K562 (cell line): ENCODE data around the gene AGPAT1. TPM values are rescaled to one million over a fixed set of nuclear protein-coding genes. Genes with fewer than 3 reads are reported as not detected.
A peak's percentile ranks its signal among the peaks of the same experiment; 100 is the strongest.

Experiments
- BMI1 ChIP-seq: fragments of 150-350 bp; IDR thresholded peaks from 2 replicates; pipeline ENCODE4 v1.6.1; 2014; ENCODE audit warnings: low read length
- CBX5 ChIP-seq: IDR thresholded peaks from 2 replicates; pipeline ENCODE4 v1.6.1; 2014; ENCODE audit warnings: low read depth, borderline replicate concordance
- CC2D1A ChIP-seq: fragments of 450-650 bp; IDR thresholded peaks from 2 replicates; pipeline ENCODE4 v1.6.1; 2017; ENCODE audit warnings: mild to moderate bottlenecking
- ERF ChIP-seq: fragments of 450-650 bp; formaldehyde crosslinking; IDR thresholded peaks from 2 replicates; pipeline ENCODE4 v1.4.0; 2020; ENCODE audit warnings: mild to moderate bottlenecking, mixed read lengths
- ETS2 ChIP-seq: IDR thresholded peaks from 2 replicates; pipeline ENCODE4 v1.6.1; 2016; ENCODE audit warnings: borderline replicate concordance, missing genetic modification characterization, mild to moderate bottlenecking, moderate library complexity, missing compliant biosample characterization; ENCODE audit not compliant: poor library complexity, severe bottlenecking
- L3MBTL2 ChIP-seq: fragments of 450-650 bp; IDR thresholded peaks from 2 replicates; pipeline ENCODE4 v1.6.1; 2016; ENCODE audit warnings: mild to moderate bottlenecking, moderate library complexity
- NCOA6 ChIP-seq: fragments of 450-650 bp; IDR thresholded peaks from 2 replicates; pipeline ENCODE4 v1.6.1; 2017; ENCODE audit warnings: mild to moderate bottlenecking
- TCF3 ChIP-seq: sonication (generic); formaldehyde crosslinking; IDR thresholded peaks from 2 replicates; pipeline ENCODE4 v1.4.0; 2020; ENCODE audit warnings: mild to moderate bottlenecking, missing genetic modification reagents
- XRCC5 ChIP-seq: fragments of 200-400 bp; formaldehyde crosslinking; IDR thresholded peaks from 2 replicates; pipeline ENCODE4 v1.6.1; 2017; ENCODE audit warnings: low read depth, mild to moderate bottlenecking, low read length
- ZC3H4 ChIP-seq: sonication (generic); formaldehyde crosslinking; IDR thresholded peaks from 2 replicates; pipeline ENCODE4 v1.9.0; 2021; ENCODE audit warnings: missing genetic modification reagents, borderline replicate concordance
- ZNF133 ChIP-seq: fragments of 250-450 bp; sonication (Bioruptor Pico); IDR thresholded peaks from 2 replicates; pipeline ENCODE4 v1.4.0; 2020; ENCODE audit warnings: mild to moderate bottlenecking
- polyA plus RNA-seq, 8 experiments: library from polyadenylated mRNA; depleted of rRNA in 4 of 8; stranded (reverse) in 5 of 8; unstranded in 3 of 8; fragments of >200 nt; fragmentation: Nextera tagmentation in 2 of 8; fragmentation: Illumina TruSeq in 1 of 8; extraction: Ambion mirVana in 2 of 8; extraction: Trizol in 1 of 8; gene quantifications; 2 replicates each; pipeline versions ENCODE4 v1.2.1 to v1.2.3, GENCODE V29; 2011 to 2014; ENCODE audit warnings: inconsistent platforms in 1 of 8, missing spikeins in 1 of 8
- total RNA-seq, 7 experiments: library from RNA; depleted of rRNA in 6 of 7; stranded (reverse); fragments of >200 nt in 6 of 7; fragmentation: Illumina TruSeq in 2 of 7; extraction: Trizol in 2 of 7; gene quantifications; 2 replicates each; pipeline versions ENCODE4 v1.2.1 to v1.2.3, GENCODE V29; 2011 to 2021; ENCODE audit warnings: low replicate concordance in 1 of 7
- TF ChIP-seq, protein P1 (sequence below), 2 experiments: fragments of 450-650 bp in 1 of 2; sonication (generic) in 1 of 2; formaldehyde crosslinking in 1 of 2; IDR thresholded peaks in 1 of 2; conservative IDR thresholded peaks in 1 of 2; 2 replicates each; pipeline versions ENCODE4 v1.6.1 to v1.8.1; 2016 to 2023; ENCODE audit warnings: mild to moderate bottlenecking in 2 of 2, moderate library complexity in 2 of 2, inconsistent platforms in 1 of 2, missing genetic modification reagents in 1 of 2
- TF ChIP-seq, protein P2 (sequence below): fragments of 200-800 bp; sonication (Bioruptor generic); IDR thresholded peaks from 2 replicates; pipeline ENCODE4 v1.6.1; 2017; ENCODE audit warnings: missing genetic modification characterization, missing compliant biosample characterization
- TF ChIP-seq, protein P3 (sequence below): fragments of 150-350 bp; IDR thresholded peaks from 2 replicates; pipeline ENCODE4 v1.6.1; 2014; ENCODE audit warnings: low read depth, mild to moderate bottlenecking, low read length, borderline replicate concordance
- TF ChIP-seq, protein P4 (sequence below): fragments of 200-800 bp; sonication (Bioruptor generic); IDR thresholded peaks from 2 replicates; pipeline ENCODE4 v1.6.1; 2017; ENCODE audit warnings: missing genetic modification characterization, missing compliant biosample characterization
- TF ChIP-seq, protein P5 (sequence below): fragments of 250-450 bp; sonication (Bioruptor Pico); IDR thresholded peaks from 2 replicates; pipeline ENCODE4 v1.5.0; 2021; ENCODE audit warnings: mild to moderate bottlenecking, moderate library complexity

The AGPAT1 gene
- total and polyA plus RNA-seq, 9 of the 15 experiments (the other 6 are each of a cell fraction or from before 2014, with no cell fraction given): 37.9 to 176 (median 69.4) TPM

DNA sequence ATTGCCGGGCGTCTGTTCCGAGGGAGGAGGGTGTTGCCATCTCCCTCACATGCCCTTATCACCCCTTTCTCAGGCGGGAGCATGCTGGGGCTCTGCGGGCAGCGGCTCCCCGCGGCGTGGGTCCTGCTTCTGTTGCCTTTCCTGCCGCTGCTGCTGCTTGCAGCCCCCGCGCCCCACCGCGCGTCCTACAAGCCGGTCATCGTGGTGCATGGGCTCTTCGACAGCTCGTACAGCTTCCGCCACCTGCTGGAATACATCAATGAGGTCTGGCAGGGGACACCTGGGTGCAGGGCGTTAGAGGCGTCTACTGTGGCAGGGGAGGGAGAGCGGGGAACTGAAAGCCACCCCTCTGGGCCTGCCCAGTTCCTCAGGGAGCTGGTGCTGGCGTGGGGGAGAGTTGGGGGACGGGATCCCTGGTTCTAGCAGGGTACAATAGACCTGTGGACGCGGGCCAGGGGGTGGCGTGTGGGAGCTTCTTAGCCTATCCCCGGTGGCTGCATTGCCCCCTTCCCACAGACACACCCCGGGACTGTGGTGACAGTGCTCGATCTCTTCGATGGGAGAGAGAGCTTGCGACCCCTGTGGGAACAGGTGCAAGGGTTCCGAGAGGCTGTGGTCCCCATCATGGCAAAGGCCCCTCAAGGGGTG is 21.2 kb downstream of the AGPAT1 start (continued):
- TF ChIP-seq, protein P1, sequence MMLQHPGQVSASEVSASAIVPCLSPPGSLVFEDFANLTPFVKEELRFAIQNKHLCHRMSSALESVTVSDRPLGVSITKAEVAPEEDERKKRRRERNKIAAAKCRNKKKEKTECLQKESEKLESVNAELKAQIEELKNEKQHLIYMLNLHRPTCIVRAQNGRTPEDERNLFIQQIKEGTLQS (IDR thresholded peaks at IDR 0.05): no peak
- TF ChIP-seq, protein P1 (CRISPR knock-in tag; conservative IDR thresholded peaks at IDR 0.05): no peak
- no peak for TF ChIP-seq ERF (CRISPR knock-in tag)
- TF ChIP-seq, protein P2, sequence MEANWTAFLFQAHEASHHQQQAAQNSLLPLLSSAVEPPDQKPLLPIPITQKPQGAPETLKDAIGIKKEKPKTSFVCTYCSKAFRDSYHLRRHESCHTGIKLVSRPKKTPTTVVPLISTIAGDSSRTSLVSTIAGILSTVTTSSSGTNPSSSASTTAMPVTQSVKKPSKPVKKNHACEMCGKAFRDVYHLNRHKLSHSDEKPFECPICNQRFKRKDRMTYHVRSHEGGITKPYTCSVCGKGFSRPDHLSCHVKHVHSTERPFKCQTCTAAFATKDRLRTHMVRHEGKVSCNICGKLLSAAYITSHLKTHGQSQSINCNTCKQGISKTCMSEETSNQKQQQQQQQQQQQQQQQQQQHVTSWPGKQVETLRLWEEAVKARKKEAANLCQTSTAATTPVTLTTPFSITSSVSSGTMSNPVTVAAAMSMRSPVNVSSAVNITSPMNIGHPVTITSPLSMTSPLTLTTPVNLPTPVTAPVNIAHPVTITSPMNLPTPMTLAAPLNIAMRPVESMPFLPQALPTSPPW: peak; percentile 35
- TF ChIP-seq ZC3H4 (CRISPR knock-in tag): no peak; the same call in 1 of the 2 replicates
- TF ChIP-seq, protein P3, sequence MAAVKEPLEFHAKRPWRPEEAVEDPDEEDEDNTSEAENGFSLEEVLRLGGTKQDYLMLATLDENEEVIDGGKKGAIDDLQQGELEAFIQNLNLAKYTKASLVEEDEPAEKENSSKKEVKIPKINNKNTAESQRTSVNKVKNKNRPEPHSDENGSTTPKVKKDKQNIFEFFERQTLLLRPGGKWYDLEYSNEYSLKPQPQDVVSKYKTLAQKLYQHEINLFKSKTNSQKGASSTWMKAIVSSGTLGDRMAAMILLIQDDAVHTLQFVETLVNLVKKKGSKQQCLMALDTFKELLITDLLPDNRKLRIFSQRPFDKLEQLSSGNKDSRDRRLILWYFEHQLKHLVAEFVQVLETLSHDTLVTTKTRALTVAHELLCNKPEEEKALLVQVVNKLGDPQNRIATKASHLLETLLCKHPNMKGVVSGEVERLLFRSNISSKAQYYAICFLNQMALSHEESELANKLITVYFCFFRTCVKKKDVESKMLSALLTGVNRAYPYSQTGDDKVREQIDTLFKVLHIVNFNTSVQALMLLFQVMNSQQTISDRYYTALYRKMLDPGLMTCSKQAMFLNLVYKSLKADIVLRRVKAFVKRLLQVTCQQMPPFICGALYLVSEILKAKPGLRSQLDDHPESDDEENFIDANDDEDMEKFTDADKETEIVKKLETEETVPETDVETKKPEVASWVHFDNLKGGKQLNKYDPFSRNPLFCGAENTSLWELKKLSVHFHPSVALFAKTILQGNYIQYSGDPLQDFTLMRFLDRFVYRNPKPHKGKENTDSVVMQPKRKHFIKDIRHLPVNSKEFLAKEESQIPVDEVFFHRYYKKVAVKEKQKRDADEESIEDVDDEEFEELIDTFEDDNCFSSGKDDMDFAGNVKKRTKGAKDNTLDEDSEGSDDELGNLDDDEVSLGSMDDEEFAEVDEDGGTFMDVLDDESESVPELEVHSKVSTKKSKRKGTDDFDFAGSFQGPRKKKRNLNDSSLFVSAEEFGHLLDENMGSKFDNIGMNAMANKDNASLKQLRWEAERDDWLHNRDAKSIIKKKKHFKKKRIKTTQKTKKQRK: no peak
- TF ChIP-seq, protein P4, sequence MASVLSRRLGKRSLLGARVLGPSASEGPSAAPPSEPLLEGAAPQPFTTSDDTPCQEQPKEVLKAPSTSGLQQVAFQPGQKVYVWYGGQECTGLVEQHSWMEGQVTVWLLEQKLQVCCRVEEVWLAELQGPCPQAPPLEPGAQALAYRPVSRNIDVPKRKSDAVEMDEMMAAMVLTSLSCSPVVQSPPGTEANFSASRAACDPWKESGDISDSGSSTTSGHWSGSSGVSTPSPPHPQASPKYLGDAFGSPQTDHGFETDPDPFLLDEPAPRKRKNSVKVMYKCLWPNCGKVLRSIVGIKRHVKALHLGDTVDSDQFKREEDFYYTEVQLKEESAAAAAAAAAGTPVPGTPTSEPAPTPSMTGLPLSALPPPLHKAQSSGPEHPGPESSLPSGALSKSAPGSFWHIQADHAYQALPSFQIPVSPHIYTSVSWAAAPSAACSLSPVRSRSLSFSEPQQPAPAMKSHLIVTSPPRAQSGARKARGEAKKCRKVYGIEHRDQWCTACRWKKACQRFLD: no peak
- TF ChIP-seq, protein P5, sequence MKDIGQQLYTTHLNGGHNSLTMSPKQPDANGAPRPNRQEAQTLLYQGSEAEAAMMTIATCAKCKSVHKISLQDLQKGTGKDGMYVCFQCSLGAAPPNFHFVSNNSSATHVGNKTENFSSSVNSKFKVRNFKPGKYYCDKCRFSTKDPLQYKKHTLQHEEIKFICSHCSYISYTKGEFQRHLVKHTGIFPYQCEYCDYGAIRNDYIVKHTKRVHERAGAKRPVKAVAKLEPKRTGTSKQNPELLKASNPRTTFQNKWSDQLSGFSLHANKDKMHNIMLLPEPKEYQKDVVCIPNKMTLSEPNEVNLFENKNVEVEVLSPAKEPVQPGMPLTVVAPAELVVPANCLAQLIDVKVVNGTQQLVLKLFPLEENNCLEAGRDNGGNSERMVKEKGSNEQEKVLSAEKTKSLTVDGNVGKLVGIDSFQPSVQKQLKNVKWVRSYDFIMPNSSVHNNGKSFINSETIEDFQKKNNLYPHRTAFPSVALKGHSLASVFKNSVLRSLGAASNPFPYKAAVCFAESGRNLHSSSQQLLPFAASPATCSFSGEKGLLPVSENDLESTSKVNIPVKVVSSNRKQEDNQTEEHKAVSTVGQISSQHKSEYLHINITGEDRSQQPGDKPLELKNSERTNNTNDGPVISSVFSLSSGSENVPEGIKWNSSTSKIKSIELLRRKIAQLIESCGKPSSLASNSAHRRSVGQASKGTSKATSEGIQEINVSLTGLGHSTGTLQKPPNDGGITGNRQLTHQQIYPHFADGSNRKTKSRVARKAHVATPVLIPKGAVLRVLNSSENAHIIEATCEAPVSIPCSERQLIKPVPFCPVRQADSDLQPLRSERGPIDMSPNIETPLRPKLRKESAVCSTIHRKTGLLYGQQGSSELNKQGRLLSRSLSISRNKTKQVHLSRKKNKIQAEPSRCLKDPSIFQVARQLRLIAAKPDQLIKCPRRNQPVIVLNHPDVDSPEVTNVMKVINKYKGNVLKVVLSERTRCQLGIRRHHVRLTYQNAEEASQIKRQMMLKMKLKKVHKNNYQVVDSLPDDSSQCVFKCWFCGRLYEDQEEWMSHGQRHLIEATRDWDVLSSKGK: no peak
- TF ChIP-seq ETS2 (tag): no peak
- TF ChIP-seq BMI1: no peak
- peak; percentile 44 for TF ChIP-seq TCF3
- peak; percentile 78; the same call in 1 of the 2 replicates for TF ChIP-seq XRCC5
- TF ChIP-seq CC2D1A: peak; percentile 73
- TF ChIP-seq L3MBTL2: peak; percentile 80; the same call in 1 of the 2 replicates
- peak; percentile 67; the same call in 1 of the 2 replicates for TF ChIP-seq CBX5
- no peak for TF ChIP-seq ZNF133 (CRISPR knock-in tag)
- peak; percentile 64; the same call in 1 of the 2 replicates for TF ChIP-seq NCOA6
